C4-2B (cell line): ENCODE results near the gene SLC27A3.

Experiments used
- ZFX ChIP-seq: fragments of 450-650 bp; IDR thresholded peaks from 2 replicates; pipeline ENCODE4 v1.6.1; 2017
- TF ChIP-seq, protein P1 (sequence below): fragments of 450-650 bp; conservative IDR thresholded peaks from 2 replicates; pipeline ENCODE4 v1.5.1; 2017; ENCODE audit warnings: mild to moderate bottlenecking

DNA sequence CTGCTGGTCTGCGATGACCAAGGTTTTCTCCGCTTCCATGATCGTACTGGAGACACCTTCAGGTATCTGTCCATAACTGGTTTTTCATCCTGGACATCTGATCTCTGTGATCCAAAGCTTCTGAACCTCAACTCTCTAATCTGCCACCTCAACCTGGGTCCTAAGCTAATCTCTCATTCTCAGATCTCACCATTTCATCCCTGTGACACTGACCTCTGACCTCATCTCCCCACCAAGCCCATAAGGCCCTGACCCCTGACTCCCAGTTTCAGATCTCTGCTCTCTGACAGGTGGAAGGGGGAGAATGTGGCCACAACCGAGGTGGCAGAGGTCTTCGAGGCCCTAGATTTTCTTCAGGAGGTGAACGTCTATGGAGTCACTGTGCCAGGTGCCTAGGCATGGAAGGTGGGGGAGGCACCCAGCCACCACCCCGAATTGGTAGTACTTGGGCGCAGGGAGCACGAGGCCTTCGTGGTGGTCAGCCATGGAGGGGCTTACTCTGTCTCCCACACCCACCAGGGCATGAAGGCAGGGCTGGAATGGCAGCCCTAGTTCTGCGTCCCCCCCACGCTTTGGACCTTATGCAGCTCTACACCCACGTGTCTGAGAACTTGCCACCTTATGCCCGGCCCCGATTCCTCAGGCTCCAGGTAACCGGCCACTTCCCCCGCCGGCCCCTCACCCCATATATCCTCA lies 3.8 kb downstream of the SLC27A3 start:
- TF ChIP-seq, protein P1, sequence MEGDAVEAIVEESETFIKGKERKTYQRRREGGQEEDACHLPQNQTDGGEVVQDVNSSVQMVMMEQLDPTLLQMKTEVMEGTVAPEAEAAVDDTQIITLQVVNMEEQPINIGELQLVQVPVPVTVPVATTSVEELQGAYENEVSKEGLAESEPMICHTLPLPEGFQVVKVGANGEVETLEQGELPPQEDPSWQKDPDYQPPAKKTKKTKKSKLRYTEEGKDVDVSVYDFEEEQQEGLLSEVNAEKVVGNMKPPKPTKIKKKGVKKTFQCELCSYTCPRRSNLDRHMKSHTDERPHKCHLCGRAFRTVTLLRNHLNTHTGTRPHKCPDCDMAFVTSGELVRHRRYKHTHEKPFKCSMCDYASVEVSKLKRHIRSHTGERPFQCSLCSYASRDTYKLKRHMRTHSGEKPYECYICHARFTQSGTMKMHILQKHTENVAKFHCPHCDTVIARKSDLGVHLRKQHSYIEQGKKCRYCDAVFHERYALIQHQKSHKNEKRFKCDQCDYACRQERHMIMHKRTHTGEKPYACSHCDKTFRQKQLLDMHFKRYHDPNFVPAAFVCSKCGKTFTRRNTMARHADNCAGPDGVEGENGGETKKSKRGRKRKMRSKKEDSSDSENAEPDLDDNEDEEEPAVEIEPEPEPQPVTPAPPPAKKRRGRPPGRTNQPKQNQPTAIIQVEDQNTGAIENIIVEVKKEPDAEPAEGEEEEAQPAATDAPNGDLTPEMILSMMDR, result no peak
- TF ChIP-seq ZFX, result no peak
